Gastroesophageal sphincter (tissue), 4 donors: ENCODE measurements around the gene MGRN1. TPM values are rescaled to one million over a fixed set of nuclear protein-coding genes. Genes with fewer than 3 reads are reported as not detected.

Source experiments
- ATAC-seq: fragments of 150-250 bp; one replicate; pipeline ENCODE4 v1.9.1; 2016; ENCODE audit warnings: mild to moderate bottlenecking, moderate library complexity
- H3K27ac ChIP-seq, 4 donors: fragments of 200-600 bp; sonication (generic) in 3 of 4; 1 replicate in 3 of 4; 2 replicates in 1 of 4; pipeline ENCODE4 v1.5.1; 2016 to 2019
- H3K27me3 ChIP-seq: fragments of 200-600 bp; sonication (generic); one replicate; pipeline ENCODE4 v1.5.1; 2019
- H3K36me3 ChIP-seq, 2 donors: fragments of 200-600 bp; sonication (generic); one replicate each; pipeline ENCODE4 v1.5.1; 2019; ENCODE audit warnings: control low read depth in 1 of 2
- H3K4me1 ChIP-seq, 3 donors: fragments of 200-600 bp; sonication (generic); 1 replicate in 2 of 3; 2 replicates in 1 of 3; pipeline ENCODE4 v1.5.1; 2016 to 2019; ENCODE audit warnings: control low read depth in 2 of 3
- H3K4me3 ChIP-seq, 2 donors: fragments of 200-600 bp; sonication (generic); one replicate each; pipeline ENCODE4 v1.5.1; 2019; ENCODE audit warnings: mild to moderate bottlenecking in 1 of 2, moderate library complexity in 1 of 2
- H3K9me3 ChIP-seq, 3 donors: fragments of 200-600 bp; sonication (generic); one replicate each; pipeline ENCODE4 v1.5.1; 2017 to 2019; ENCODE audit warnings: control low read depth in 2 of 3
- CTCF ChIP-seq, 4 experiments: fragments of 200-600 bp in 2 of 4; fragments of 450-650 bp in 2 of 4; sonication (generic) in 1 of 4; IDR thresholded peaks; one replicate each; pipeline ENCODE4 v1.5.1; 2017 to 2019; ENCODE audit warnings: antibody characterized with exemption in 4 of 4, mild to moderate bottlenecking in 2 of 4, moderate library complexity in 2 of 4
- EP300 ChIP-seq: sonication (generic); formaldehyde crosslinking; IDR thresholded peaks from one replicate; pipeline ENCODE4 v1.6.1; 2017; ENCODE audit warnings: antibody characterized with exemption, mild to moderate bottlenecking
- POLR2A ChIP-seq, 2 donors: fragments of 450-650 bp; IDR thresholded peaks; one replicate each; pipeline ENCODE4 v1.6.1; 2017; ENCODE audit warnings: antibody characterized with exemption in 2 of 2, mild to moderate bottlenecking in 2 of 2, moderate library complexity in 1 of 2
- POLR2AphosphoS5 ChIP-seq: sonication (generic); formaldehyde crosslinking; IDR thresholded peaks from one replicate; pipeline ENCODE4 v1.6.1; 2017; ENCODE audit warnings: antibody characterized with exemption
- WGBS, 2 donors: methylation state at CpG; one replicate each; pipeline ENCODE4 v1.1.5; 2018; ENCODE audit warnings: low coverage in 1 of 2; 5-methylcytosine and 5-hydroxymethylcytosine counted together
- total RNA-seq, 4 donors: library from RNA; depleted of rRNA; stranded (reverse); fragments of >200 nt; gene quantifications; one replicate each; pipeline ENCODE4 v1.1.0, GENCODE V29; 2016

The MGRN1 gene
- total RNA-seq, 4 donors from 2014 or later: 29.2 to 67.0 (median 40.5) TPM

DNA sequence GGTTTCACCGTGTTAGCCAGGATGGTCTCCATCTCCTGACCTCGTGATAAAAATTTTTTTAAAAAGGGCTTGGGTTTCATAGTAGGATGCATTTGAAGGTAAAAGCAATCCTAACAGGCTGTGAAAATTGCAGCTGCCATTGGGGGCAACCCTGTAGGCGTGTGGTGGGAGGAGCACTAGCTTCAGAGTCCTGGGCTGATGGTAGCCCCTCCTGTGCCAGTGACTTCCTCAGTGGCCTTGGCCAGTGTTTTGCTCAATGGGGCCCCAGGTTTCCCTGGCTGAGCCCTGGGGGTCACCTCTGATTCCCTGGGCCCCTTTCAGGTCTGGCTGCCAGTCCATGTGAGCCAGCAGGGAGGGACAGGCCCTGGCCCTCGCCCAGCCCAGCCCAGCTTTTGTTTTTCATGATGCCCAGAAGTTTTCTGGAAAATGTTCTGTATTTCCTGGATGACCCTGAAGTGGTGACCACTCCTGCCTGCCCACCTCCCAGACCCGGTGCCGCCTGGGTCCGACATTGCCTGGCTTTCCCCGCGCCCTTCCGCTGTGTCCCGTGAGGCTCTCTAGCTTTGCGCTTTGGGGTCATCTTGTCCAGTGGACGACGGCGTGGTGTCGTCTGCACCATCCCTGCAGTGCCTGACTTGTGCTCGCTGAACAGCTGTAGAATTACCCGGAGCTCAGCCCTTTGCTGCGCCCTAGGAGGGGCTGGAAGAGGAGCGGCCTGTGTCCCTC lies 9.4 kb downstream of the MGRN1 start:
- no peak for ATAC-seq
- H3K9me3 ChIP-seq: no peaks in the 10 kb centered on the region
- no peak overlapping the region for H3K27ac ChIP-seq
- peaks cover 0 to 30% (median 0%) of the 10 kb centered on the region in 3 donors for H3K4me1 ChIP-seq
- no peak for TF ChIP-seq POLR2A (IDR thresholded peaks at IDR 0.05)
- no peak for TF ChIP-seq POLR2AphosphoS5
- TF ChIP-seq CTCF (IDR thresholded peaks at IDR 0.05): no peak
- no peak for TF ChIP-seq EP300
- no peak overlapping the region for H3K4me3 ChIP-seq
- WGBS, 2 donors: 92 to 94% methylated on average over 2 to 13 of the region's 20 CpGs
- peaks cover 0 to 24% of the 10 kb centered on the region in 2 donors for H3K36me3 ChIP-seq
- H3K27me3 ChIP-seq: no peaks in the 10 kb centered on the region

GRCh38 chr16:4634768-4635167 lies 10.1 kb downstream of the MGRN1 start:
- ATAC-seq: no peak
- peaks cover 0 to 32% (median 0%) of the 10 kb centered on the region in 3 donors for H3K4me1 ChIP-seq
- 80% methylated on average over 1 of the region's 12 CpGs; no CpG with 5 or more reads in 1 of the 2 donors for WGBS, 2 donors
- H3K4me3 ChIP-seq: no peak overlapping the region
- H3K9me3 ChIP-seq: no peaks in the 10 kb centered on the region
- peaks cover 0 to 24% of the 10 kb centered on the region in 2 donors for H3K36me3 ChIP-seq
- H3K27me3 ChIP-seq: no peaks in the 10 kb centered on the region
- TF ChIP-seq POLR2A (IDR thresholded peaks at IDR 0.05): no peak
- no peak for TF ChIP-seq EP300
- no peak for TF ChIP-seq CTCF (IDR thresholded peaks at IDR 0.05)
- TF ChIP-seq POLR2AphosphoS5: no peak
- H3K27ac ChIP-seq: no peak overlapping the region

DNA sequence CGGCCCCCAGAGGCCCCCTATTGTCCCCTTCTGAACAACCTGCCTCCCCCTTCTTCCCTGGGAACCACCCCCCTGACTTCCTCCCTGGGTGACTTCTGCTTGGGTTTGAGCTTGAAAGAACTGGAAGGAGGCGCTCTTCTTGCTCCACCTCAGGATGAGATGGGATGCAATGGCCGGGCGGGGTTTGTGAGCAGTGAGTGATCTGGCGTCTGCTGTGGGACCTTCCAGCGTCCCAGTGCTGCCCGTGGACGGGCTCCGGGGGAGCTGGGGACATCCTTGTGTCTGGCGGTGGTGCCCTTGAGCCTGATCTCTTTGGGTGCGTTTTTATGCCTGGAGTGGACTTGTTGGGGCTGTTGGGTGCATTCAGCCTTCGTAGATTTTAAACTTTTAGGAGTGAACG lies 11.6 kb downstream of the MGRN1 start:
- Histone ChIP-seq H3K36me3 (peaks cover 0 to 24% of the 10 kb centered on the region in 2 donors), H3K27ac (no peak overlapping the region), H3K4me3 (no peak overlapping the region), H3K27me3 (no peaks in the 10 kb centered on the region), H3K4me1 (peaks cover 0 to 44% (median 0%) of the 10 kb centered on the region in 3 donors), H3K9me3 (no peaks in the 10 kb centered on the region)
- whole genome bisulfite sequencing, 2 donors: 71 to 73% methylated on average over 1 to 5 of the region's 13 CpGs
- no peak for ATAC-seq
- TF ChIP-seq EP300 (no peak), POLR2A (IDR thresholded peaks at IDR 0.05) (no peak), CTCF (IDR thresholded peaks at IDR 0.05) (no peak), POLR2AphosphoS5 (no peak)

DNA sequence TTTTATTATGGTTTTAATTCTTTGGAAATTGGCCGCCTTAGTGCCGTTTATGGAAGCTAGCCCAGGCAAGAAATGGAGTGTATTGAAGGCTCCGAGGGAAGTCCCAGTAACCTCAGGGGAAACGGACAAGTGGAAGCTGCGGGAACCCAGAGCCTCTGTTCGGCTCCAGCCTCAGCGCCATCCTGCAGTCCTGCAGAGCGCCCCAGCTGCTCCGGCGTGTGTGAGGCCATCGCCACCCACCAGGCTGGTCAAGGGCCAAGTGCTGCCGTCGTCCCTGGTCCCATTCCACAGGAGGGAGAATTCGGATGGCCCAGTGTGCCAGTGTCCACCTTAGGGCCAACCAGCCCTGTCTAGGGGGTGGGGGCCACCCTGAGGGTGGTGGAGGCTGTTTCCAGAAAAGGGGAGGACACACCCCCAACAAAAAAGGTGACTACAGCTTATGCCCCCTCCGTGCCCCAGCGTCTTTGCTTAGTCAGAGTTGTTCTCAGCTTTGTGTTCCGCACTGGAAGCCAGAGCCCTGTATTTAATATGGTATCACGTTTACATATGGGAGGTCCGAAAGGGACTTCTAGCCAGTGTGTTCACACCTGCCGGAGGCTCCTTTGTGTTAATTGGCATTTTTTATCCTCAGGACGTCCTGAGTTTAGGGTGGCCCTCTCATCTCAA lies 13.0 kb downstream of the MGRN1 start:
- Histone ChIP-seq H3K27ac (no peak overlapping the region), H3K4me3 (no peak overlapping the region), H3K27me3 (no peaks in the 10 kb centered on the region), H3K4me1 (peaks cover 0 to 44% (median 0%) of the 10 kb centered on the region in 3 donors), H3K36me3 (peaks cover 0 to 24% of the 10 kb centered on the region in 2 donors), H3K9me3 (no peaks in the 10 kb centered on the region)
- no peak for ATAC-seq
- 63 to 67% methylated on average over 3 to 12 of the region's 21 CpGs for WGBS, 2 donors
- TF ChIP-seq CTCF (IDR thresholded peaks at IDR 0.05): no peak
- TF ChIP-seq POLR2AphosphoS5: no peak
- no peak for TF ChIP-seq POLR2A (IDR thresholded peaks at IDR 0.05)
- TF ChIP-seq EP300: no peak
